C4-2B (cell line): ENCODE measurements around the gene MYH6.

ENCODE experiments used
- H3K27ac ChIP-seq: fragments of 450-650 bp; 2 replicates; pipeline ENCODE4 v1.5.1; 2017
- ZFX ChIP-seq: fragments of 450-650 bp; IDR thresholded peaks from 2 replicates; pipeline ENCODE4 v1.6.1; 2017
- TF ChIP-seq, protein P1 (sequence below): fragments of 450-650 bp; conservative IDR thresholded peaks from 2 replicates; pipeline ENCODE4 v1.5.1; 2017; ENCODE audit warnings: mild to moderate bottlenecking

The MYH6 gene

DNA sequence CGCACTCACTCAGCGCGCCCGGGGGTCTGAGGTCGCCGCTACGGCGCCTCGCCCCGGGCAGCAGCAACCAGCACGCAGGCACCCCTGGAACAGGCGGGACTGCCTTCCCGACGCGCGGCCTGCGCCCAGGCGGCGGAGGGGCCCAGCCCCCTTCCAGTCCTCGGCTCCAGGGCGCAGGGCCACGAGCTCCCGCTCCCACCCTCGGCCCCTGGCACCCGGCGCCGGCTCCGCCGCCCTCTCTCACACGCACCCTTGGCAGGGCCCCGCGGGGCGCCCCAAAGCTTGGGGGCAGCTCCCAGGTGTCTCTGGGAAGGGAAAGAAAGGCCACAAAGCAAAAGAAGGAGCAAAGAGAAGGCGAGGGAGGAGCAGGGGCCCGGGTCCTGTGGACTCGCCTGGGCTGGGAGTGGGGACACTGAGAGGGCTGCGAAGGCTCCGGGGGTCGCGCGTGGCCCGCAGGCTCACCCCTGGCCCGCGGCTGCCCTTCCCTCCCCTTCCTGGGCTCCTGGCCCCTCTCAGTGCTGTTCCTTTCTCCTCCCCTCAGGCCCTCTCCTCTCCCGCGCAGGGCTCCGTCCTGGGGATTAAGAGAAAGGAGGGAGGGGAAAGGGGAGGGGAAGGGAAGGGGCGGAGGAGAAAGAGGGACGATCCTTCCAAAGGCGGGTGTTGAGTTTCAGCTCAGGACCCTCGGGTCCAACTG is 42.2 kb downstream of the MYH6 start:
- TF ChIP-seq, protein P1, sequence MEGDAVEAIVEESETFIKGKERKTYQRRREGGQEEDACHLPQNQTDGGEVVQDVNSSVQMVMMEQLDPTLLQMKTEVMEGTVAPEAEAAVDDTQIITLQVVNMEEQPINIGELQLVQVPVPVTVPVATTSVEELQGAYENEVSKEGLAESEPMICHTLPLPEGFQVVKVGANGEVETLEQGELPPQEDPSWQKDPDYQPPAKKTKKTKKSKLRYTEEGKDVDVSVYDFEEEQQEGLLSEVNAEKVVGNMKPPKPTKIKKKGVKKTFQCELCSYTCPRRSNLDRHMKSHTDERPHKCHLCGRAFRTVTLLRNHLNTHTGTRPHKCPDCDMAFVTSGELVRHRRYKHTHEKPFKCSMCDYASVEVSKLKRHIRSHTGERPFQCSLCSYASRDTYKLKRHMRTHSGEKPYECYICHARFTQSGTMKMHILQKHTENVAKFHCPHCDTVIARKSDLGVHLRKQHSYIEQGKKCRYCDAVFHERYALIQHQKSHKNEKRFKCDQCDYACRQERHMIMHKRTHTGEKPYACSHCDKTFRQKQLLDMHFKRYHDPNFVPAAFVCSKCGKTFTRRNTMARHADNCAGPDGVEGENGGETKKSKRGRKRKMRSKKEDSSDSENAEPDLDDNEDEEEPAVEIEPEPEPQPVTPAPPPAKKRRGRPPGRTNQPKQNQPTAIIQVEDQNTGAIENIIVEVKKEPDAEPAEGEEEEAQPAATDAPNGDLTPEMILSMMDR: no peak
- TF ChIP-seq ZFX: no peak
- H3K27ac ChIP-seq: peak overlapping the region; percentile 97

DNA sequence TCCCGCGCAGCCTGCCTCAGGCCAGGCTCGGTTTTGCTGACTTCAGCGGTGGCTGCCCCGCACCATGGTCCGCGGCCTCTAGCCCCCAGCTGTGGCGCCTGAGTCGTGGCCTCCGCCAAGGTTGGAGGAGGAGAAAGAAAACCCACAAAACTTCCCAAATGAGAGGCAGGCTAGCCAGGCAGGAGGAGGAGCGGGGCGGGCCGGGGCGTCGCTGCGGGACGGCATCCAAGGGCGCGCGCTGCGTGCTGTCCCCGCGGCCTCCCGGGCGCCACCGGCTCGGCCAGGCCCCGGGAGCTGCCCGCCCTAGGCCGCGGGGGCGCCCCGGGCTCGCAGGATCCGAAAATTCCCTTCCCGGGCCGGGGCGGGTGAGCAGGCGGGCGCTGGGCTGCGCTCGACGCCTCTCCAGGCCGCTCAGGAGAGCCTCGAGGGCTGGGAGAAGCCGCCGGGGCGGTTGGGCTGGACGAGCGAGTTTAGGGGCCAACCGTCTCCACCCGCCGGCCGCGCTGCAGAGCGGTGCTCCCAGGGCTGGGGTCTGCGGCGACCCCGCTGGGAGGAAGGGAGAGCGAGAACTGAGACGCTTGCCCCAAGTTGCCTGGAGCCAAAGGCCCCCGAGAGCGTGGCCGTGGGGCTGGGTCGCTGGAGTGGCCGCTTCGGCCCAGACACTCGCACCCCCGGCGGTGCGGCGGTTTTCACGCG is 42.9 kb downstream of the MYH6 start, which contains the start of gene EFS:
EFS (minus strand) TSS at position 137 of the 696 bp plus-strand sequence. CDS start 147 bp downstream, outside the sequence.
- peak within 1 kb of the TSS; percentile 97 for H3K27ac ChIP-seq
- TF ChIP-seq, protein P1: no peak
- peak; percentile 96 for TF ChIP-seq ZFX

DNA sequence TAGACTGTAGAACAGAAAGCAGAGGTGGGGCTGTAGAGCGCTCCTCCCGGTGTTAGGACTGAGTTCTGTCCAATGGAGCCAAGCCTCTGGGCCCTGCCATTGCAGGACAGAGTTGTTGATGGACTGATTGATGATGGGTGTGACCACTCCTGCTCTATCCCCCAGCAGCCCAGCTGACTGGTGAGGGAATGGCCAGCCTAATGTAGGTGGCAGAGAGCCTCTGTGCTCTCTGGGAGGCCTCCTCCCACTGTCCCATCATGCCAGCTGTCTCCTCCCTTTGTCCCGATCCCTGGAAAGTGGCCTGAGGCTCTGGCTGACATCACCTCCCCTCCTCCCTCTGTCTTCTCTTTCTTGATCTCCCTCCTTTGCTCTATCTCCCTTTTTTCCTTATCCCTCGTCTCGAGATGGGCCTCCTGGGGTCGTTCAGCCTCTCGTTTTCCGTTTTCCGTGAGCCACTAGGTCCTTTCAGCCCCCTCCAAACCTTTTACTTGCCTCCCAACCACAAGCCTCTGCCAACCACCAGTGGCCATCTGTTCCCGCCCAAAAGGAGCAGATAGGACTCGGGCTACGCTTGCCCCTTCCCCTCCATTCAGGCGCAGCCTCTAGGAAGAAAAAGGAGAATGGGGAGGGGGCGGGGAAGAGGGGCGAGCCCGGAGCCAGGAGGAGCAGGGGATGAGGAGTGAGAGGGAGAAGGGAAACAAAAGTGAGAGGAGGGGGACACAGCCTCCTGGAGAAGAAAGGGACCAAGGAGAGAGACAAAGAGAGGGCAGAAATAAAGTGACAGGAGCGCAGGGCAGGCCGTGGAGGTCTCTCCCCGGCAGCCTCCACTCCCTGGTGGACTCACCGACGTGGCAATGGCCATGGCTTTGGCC is 43.7 kb downstream of the MYH6 start:
- H3K27ac ChIP-seq: peak overlapping the region; percentile 97
- TF ChIP-seq, protein P1: no peak
- no peak for TF ChIP-seq ZFX

DNA sequence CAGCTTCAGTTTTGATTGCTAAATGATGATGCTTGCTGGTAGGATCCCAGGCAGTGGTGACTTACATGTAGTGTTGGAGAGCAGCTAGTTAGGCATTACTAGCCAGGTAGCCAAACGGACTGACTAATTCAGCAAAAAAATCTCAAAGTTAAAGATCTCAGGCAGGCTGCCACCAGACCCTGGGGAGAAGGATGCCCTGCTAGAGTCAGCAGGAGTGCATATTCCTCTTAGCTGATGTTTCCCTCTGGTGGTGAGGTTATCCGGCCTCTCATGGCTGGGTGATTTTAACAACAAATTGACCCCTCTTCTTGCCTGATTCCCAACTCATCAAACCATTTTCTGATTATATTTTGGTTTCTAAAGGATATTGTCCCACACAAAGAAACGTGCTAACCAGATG is 45.9 kb downstream of the MYH6 start:
- no peak for TF ChIP-seq ZFX

DNA sequence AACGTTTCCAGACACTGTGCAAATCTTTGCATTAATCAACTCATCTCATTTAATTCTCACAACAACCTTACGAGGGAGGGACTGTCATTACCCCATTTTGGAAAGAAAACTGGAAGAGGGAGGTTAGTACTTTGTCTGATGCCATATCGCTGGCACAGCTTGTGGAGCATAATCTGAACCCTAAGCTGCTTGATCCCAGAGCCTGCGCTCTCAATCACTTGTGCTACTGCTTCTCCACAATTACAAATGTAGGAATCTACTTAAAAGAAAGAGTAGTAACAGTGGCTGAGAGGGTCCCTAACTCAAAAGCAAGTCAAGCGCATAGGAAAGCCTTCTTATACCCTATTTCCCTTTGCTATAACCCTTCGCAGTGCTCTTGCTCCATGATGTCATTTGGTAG is 46.3 kb downstream of the MYH6 start:
- no peak overlapping the region for H3K27ac ChIP-seq
- TF ChIP-seq, protein P1: no peak
- no peak for TF ChIP-seq ZFX

More for the DNA sequence above, 45.9 kb downstream of the MYH6 start:
- H3K27ac ChIP-seq: no peak overlapping the region

DNA sequence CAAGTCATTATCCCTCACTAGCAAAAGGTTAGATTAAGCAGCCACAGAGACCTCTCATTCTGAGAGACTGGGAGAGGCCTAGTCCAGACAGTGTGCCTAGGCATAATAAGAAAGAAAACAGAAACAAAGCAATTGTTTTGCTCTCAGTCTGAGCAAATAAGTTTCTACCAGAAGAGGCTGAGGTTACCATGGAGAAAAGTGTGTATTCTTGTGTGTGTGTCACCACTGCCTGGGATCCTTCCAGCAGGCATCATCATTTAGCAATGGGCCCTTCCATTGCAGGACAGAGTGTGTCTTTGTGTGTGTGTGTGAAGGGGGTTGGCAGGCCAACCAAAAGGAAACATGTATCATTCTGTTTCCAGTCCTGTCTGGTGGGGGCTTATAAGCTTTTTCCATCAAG is 46.8 kb downstream of the MYH6 start:
- H3K27ac ChIP-seq: no peak overlapping the region
- no peak for TF ChIP-seq ZFX
- TF ChIP-seq, protein P1: no peak

DNA sequence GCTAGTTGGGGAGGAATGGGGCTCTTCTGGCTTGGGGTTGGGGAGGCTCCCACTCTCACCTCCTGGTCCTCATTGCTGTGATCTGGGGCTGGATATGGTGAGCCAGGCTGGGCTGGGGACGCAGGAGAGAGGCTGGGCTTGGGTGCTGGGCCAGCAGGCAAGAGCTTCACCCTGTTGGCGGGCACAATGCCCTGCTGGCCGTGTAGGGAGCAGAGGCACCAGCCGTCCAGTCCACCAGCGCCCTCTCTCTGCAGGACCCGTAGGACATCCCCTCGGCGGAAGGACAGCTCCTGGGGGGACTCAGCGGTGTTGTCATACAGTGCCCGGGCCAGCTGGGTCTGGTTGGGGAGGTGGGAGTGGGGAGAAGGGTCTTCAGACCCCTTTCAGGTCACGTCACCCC is 47.6 kb downstream of the MYH6 start:
- H3K27ac ChIP-seq: no peak overlapping the region

More for the DNA sequence above, 47.6 kb downstream of the MYH6 start:
- TF ChIP-seq, protein P1: no peak
- no peak for TF ChIP-seq ZFX
